GM18526 (cell line): ENCODE measurements around the gene LDLRAD2.

Source experiments
- POLR2A ChIP-seq: IDR thresholded peaks from 3 replicates; pipeline ENCODE4 v1.6.1; 2011; ENCODE audit not compliant: insufficient read length; ENCODE audit errors: extremely low read depth

The LDLRAD2 gene

DNA sequence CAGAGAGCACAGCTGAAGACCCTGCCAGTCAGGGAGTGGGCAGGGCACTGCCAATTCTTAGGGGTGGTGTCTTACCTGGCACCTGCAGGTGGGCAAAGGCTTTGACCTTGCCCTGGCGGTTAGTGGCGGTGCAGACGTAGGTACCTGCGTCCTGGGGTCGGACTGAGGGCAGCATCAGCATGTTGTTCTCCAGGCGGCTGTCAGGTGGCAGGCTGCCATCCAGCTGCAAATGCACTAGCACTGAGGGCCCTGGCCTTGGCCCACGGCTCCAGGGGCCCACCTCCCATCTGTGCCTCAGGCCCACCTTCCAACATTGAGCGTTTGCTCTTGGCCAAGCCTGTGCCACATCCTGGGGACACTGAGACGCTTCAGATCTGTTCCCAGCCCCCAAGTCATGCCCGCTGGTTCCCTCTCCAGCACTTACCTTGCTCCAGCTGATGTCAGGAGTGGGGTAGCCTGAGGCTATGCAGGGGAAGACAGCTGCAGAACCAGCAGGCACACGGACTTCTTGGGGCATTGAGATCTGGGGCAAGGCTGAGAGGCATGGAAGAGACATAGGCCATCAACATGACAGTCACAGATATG lies 21.4 kb downstream of the LDLRAD2 start:
- no peak for TF ChIP-seq POLR2A

DNA sequence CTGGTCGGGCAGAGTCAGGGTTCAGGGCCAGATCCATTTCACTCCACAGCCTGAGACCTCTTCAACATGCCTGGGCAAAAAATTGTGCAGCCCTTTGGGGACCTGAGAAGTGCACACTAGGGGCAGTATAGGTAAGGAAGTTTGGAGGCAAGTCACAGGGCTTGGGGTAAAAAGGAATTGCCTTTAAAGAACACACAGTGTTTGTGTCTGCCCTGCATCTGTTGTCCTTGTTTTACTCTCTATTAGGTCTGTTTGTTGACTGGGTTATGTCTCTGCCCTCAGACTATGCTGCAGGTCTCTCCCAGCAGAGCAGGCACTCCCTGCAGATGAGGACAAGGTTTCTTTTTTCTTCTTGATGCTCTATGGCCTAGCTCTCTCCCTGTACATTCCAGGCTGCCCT lies 22.0 kb downstream of the LDLRAD2 start:
- TF ChIP-seq POLR2A, result no peak

DNA sequence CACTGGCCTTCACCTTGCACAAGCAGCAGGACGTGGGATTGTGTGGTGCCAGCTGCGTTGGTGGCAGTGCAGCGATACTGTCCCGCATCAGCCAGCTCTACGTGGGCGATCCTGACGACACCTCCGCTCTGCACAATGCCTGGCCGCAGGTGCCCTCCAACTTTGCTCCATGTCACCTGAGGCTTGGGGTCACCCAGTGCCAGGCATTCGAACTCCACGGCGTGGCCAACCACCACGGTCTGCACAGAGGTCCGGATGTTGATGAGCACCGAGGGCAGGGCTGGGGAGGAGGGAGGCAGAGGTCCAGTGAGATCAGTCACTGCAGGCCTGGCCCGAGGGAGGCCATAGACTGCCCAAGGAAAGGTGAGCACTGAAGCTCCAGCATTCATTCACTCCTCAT lies 22.6 kb downstream of the LDLRAD2 start:
- no peak for TF ChIP-seq POLR2A

DNA sequence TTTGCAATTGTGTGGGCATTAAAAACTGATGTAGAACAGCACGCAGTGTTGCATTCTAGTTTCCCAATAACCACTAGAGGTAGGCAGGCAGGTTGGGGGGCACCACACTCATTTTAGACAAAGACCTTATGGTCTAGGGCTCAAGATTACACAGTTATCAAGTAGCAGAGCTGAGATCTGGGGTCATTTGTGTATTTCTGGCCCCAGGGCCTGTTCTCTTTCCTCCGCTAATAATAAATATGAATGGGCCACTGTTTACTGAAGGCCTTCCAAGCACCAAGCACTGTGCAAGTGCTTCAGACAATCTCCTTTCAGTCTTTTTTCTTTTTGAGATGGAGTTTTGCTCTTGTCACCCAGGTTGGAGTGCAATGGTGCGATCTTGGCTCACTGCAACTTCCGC lies 23.9 kb downstream of the LDLRAD2 start:
- TF ChIP-seq POLR2A, result no peak

DNA sequence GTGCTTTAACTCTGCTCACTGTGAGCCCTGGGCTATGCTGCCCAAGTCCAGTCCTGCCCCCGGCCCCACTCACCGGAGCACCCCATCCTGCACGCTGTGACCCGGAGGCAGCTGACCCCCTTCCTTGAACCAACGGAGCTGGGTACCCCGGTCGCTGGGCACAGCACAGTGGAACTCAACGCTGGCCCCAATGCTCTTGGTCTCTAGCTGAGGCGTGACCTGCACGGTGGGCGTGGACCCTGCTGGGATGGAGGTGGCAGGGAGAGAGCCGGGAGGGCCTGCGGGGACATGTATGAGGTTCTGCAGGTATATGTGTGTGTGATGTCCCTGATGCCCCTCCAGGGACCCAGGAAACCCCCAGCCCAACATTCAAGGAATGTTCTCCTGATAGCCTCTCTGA lies 24.7 kb downstream of the LDLRAD2 start:
- TF ChIP-seq POLR2A, result no peak

DNA sequence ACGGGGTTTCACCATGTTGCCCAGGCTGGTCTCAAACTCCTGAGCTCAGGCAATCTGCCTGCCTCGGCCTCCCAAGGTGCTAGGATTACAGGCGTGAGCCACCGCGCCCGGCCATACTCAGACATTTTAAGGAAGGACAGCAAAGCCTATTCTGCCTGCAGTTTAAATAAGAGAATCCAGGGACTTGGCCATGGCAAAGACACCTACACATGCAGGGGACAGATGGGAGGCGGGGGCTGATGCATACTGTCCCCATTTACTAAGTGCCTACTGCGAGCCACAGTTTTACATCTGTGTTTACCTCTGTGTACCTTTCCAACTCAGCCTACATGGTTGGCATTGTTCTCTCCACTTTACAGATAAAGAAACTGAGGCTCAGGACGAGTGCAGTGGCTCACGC lies 25.4 kb downstream of the LDLRAD2 start:
- no peak for TF ChIP-seq POLR2A

DNA sequence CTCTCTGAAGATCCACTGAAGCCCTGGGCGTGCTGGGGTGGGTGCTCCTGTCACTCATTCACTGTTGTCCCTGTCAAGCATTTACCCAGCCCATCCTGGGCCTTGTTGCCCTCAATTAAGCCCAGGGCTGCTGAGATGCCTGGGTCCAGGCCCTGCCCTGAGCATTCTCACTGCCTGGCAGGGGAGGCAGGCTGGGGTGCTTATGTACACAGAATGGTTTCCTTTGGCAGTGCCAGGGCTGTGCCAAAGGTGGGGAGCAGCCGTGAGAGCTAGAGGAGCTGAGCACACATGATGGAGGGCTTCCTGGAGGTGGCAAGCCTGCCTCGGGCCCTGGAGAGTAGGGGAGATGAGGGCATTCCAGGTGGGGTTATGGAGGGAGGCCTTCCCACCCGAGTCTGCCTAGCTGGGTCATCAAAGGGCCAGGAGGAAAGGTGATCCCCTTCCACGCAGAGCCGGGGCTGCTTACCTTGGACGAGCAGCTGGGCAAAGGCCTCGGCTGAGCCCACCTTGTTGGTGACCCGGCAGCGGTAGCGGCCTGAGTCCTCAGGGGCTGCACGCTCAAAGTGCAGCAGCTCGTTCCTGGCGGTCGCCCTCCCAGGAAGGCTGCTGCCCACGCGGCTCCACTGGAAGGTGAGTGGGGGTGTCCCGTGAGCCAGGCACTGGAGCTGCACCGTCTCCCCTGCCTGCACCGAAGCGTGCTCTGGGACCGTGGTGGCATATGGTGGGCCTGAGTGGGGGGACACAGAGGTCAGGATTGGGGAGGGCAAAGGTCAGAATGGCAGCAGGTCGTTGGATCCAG lies 26.5 kb downstream of the LDLRAD2 start:
- no peak for TF ChIP-seq POLR2A

DNA sequence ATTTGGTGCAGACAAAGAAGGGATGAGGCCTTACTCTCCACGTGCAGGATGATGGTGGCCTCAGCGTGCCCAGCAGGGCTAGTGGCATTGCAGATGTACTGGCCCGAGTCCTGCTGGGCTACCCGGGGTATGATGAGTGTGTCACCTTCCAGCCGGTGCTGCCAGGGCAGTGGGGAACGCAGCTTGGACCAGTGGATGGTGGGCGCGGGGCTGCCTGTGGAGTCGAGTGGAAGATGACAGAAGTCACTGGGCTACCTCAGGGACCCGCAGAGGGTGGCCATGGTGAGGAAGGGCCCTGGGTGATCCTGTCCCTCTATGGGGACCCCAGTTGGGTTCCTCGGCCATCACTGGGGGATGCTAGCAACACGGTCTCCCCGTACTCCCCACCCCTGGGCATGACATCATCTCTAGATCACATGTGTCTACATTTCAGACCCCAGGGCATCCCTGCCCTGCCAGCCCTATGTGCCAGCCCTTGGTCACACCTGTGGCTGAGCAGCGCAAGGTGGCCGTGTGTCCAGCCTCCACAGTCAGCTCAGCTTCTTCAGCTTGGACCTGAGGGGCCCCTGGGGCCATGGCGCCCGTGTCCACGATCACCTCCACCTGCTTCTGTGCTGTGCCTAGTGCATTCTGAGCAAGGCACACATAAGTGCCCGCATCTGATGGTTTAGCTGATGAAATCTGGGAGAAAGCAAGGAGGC lies 27.4 kb downstream of the LDLRAD2 start:
- TF ChIP-seq POLR2A, result no peak

DNA sequence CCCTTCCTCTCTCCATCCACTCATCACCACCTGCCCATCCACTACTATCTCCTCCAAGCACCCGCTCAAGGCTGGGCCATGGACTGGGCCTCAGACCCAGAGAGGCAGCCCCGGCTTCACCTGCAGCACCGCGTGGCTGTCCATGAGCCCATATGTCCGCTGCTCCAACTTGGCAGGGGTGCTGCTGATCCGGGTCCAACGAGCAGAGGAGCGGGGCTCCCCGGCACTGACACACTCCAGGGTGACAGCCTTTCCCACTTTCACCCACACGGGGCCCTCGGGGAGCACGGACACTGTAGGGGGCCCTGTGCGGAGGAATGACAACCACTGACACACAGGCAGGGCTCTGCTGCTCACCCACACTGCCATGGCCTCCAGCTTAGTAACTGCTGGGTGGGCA lies 28.9 kb downstream of the LDLRAD2 start:
- no peak for TF ChIP-seq POLR2A

DNA sequence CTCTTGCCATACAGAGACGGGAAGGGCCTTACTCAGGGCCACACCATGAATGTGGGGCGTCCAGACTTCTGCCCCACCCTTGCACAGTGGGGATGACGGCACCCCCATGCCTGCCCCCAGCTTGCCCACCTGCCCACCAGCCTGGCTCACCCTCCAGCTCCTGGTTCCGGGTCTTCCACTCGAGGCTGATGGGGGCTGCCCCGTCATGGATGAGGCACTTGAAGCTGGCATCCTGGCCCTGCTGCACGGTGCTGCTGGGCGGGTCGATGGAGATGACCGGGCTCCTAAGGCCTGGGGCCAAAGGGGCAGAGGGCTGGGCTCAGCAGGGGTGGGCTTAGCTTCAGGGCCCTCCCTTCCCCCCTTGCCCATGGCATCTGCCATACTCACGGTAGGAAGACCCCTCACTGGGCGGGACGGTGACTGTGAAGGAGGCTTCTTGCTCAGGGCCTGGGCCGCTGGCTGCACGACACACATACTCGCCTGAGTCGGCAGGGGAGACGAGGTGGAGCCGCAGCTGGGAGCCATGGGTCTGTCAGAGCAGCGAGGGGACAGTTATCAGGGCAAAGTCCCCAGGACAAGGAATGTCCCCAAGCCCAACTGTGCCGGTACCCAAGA lies 29.9 kb downstream of the LDLRAD2 start:
- no peak for TF ChIP-seq POLR2A

DNA sequence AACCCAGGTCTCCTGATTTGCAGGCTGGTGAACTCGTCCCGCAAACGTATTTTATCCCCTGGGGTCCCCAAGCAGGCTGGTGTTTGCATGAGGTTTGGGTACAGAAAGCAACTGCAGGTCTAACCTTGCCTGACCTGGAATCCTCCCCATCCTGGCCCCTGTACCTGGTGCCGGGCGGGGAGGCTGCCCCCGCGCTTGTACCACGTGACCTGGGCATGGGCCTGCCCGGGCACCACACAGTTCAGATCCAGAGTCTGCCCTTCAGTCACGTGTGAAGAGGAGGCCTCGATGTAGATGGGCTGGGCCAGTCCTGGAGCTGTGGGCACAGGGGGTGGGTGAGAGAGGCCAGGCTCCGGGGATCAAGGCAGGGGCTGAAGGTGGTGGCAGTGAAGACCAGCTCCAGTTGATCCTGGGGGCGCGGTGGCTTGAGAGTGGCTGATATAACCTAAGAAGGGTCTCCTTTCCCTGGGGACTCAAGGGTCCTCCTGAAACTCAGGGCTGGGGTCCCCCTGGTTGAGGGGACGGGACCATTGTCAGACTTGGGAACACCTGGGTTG lies 30.6 kb downstream of the LDLRAD2 start:
- TF ChIP-seq POLR2A, result no peak

DNA sequence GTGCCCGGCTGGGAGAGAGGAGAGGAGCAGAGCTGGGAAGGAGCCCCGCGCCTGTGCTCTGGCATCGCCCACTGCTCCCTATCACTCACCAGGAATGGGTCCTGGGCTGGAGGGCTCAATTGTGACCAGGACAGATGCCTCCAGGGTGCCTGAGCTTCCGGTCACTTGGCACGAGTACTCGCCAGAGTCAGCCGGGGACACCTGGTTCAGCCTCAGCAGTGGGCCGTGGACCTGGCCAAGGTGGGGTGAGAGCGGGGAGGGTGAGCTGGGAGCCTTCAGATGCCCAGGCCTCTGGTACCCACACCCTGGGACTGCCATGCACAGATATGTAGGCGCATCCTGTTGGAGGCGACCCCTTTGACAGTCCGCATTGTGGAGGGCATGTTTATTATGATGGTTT lies 31.1 kb downstream of the LDLRAD2 start:
- TF ChIP-seq POLR2A, result no peak

DNA sequence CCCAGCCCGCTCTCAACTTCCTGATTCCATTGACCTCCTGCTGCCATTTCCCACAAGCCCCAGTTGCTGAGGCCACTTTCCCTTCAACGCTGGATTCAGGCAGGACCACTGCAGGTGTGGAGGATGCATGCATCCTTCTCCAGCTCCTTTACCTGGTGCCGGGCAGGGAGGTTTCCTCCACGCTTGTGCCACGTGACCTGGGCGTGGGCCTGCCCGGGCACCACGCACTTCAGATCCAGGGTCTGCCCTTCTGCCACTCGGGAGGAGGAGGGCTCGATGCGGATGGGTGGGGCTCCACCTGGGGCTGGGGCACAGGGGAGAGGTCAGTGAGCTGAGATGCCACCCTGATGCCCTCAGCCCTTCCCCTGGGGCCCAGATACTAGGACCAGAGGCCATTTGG lies 31.9 kb downstream of the LDLRAD2 start:
- TF ChIP-seq POLR2A, result no peak

DNA sequence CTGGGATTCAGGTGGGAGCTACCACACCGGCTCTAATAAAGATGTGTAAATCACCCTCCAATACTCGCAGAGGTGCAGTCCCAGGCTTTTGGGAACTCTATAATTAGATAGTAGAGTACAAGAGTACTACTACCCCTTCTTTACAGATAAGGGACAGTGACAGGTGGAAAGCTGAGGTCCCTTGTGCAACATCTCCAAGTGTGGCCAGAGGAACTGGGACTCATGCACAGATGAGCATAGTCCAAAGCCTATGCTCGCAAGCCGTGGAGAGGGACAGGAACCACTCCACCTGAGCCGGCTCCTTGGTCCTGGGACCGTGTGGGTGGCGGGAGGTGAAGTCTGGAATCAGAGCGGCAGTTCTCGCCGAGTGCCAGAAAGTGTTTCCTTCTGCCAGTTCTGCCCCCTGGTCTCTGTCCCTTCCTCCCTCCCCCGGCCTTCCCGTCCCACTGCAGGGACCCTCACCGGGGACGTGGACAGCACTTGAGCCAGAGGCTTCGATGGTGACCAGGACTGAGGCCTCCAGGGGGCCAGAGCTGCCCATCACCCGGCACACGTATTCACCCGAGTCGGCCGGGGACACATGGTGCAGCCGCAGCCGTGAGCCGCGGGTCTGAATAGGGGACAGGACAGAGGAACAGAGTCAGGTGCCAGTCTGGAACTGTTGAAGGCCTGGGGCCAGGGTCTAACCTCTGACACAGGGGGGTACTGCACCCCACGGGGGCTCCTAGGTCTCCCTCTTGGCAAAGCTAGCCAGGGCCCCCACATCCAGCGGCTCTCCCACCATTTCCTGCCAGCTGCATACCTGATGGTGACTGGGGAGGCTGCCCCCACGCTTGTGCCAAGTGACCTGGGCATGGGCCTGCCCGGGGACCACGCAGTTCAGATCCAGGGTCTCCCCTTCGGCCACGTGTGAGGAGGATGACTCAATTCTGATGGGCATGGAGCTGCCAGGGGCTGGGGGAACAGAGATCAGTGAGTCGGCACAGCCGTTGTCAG lies 33.9 kb downstream of the LDLRAD2 start:
- TF ChIP-seq POLR2A, result no peak
